Measurements from ENCODE around the gene ARHGAP24. TPM values are rescaled to one million over a fixed set of nuclear protein-coding genes. Genes with fewer than 3 reads are reported as not detected.

Gene ARHGAP24
- total RNA-seq, 1 donor from 2014 or later: 61.1 TPM

GRCh38 chr4:85725721-85726170 lies 250.8 kb downstream of the ARHGAP24 start:
- Histone ChIP-seq H3K27ac (ENCODE audit: low read depth, low read length) (peak overlapping the region; percentile 67), H3K36me3 (ENCODE audit: control insufficient read depth in 3 of 3, insufficient read depth in 3 of 3, low read length in 3 of 3) (no peaks in the 10 kb centered on the region), H3K9ac (ENCODE audit: low read depth in 1 of 3, low read length in 3 of 3) (no peak overlapping the region)

GRCh38 chr4:85726555-85726954 lies 251.6 kb downstream of the ARHGAP24 start:
- no peak overlapping the region for H3K9ac ChIP-seq (ENCODE audit: low read depth in 1 of 3, low read length in 3 of 3)
- no peak overlapping the region for H3K4me3 ChIP-seq (ENCODE audit: low read length in 3 of 3)
- no peaks in the 10 kb centered on the region for H3K36me3 ChIP-seq (ENCODE audit: control insufficient read depth in 3 of 3, insufficient read depth in 3 of 3, low read length in 3 of 3)
- H3K27me3 ChIP-seq (ENCODE audit: control insufficient read depth in 3 of 3, insufficient read depth in 3 of 3, low read length in 3 of 3): no peaks in the 10 kb centered on the region
- H3K9me3 ChIP-seq (ENCODE audit: control insufficient read depth in 3 of 3, low read length in 3 of 3): no peaks in the 10 kb centered on the region
- peaks cover 2 to 12% (median 7%) of the 10 kb centered on the region in 3 donors for H3K4me1 ChIP-seq (ENCODE audit: control insufficient read depth in 3 of 3, insufficient read depth in 3 of 3, low read length in 3 of 3)
- H3K27ac ChIP-seq (ENCODE audit: low read depth, low read length): peak overlapping the region; percentile 67

More at GRCh38 chr4:85725721-85726170, 250.8 kb downstream of the ARHGAP24 start:
- H3K4me3 ChIP-seq (ENCODE audit: low read length in 3 of 3): no peak overlapping the region
- H3K4me1 ChIP-seq (ENCODE audit: control insufficient read depth in 3 of 3, insufficient read depth in 3 of 3, low read length in 3 of 3): peaks cover 2 to 12% (median 7%) of the 10 kb centered on the region in 3 donors
- no peaks in the 10 kb centered on the region for H3K27me3 ChIP-seq (ENCODE audit: control insufficient read depth in 3 of 3, insufficient read depth in 3 of 3, low read length in 3 of 3)
- no peaks in the 10 kb centered on the region for H3K9me3 ChIP-seq (ENCODE audit: control insufficient read depth in 3 of 3, low read length in 3 of 3)

- H3K27ac ChIP-seq (ENCODE audit: low read depth, low read length): no peak overlapping the region
- H3K4me1 ChIP-seq (ENCODE audit: control insufficient read depth in 3 of 3, insufficient read depth in 3 of 3, low read length in 3 of 3): peaks cover 2 to 12% (median 7%) of the 10 kb centered on the region in 3 donors
- H3K4me3 ChIP-seq (ENCODE audit: low read length in 3 of 3): no peak overlapping the region
- H3K36me3 ChIP-seq (ENCODE audit: control insufficient read depth in 3 of 3, insufficient read depth in 3 of 3, low read length in 3 of 3): no peaks in the 10 kb centered on the region
- no peak overlapping the region for H3K9ac ChIP-seq (ENCODE audit: low read depth in 1 of 3, low read length in 3 of 3)
- H3K27me3 ChIP-seq (ENCODE audit: control insufficient read depth in 3 of 3, insufficient read depth in 3 of 3, low read length in 3 of 3): no peaks in the 10 kb centered on the region
- no peaks in the 10 kb centered on the region for H3K9me3 ChIP-seq (ENCODE audit: control insufficient read depth in 3 of 3, low read length in 3 of 3)
Measured at GRCh38 chr4:85728464-85728863, 253.5 kb downstream of the ARHGAP24 start.

- H3K9me3 ChIP-seq (ENCODE audit: control insufficient read depth in 3 of 3, low read length in 3 of 3): no peaks in the 10 kb centered on the region
- no peak overlapping the region for H3K27ac ChIP-seq (ENCODE audit: low read depth, low read length)
- no peaks in the 10 kb centered on the region for H3K4me1 ChIP-seq (ENCODE audit: control insufficient read depth in 3 of 3, insufficient read depth in 3 of 3, low read length in 3 of 3)
- H3K27me3 ChIP-seq (ENCODE audit: control insufficient read depth in 3 of 3, insufficient read depth in 3 of 3, low read length in 3 of 3): no peaks in the 10 kb centered on the region
- H3K9ac ChIP-seq (ENCODE audit: low read depth in 1 of 3, low read length in 3 of 3): no peak overlapping the region
- no peaks in the 10 kb centered on the region for H3K36me3 ChIP-seq (ENCODE audit: control insufficient read depth in 3 of 3, insufficient read depth in 3 of 3, low read length in 3 of 3)
- H3K4me3 ChIP-seq (ENCODE audit: low read length in 3 of 3): no peak overlapping the region
Measured at GRCh38 chr4:85732124-85732523, 257.2 kb downstream of the ARHGAP24 start.

GRCh38 chr4:85733798-85734197 lies 258.8 kb downstream of the ARHGAP24 start:
- Histone ChIP-seq H3K4me3 (ENCODE audit: low read length in 3 of 3) (no peak overlapping the region), H3K9me3 (ENCODE audit: control insufficient read depth in 3 of 3, low read length in 3 of 3) (no peaks in the 10 kb centered on the region), H3K4me1 (ENCODE audit: control insufficient read depth in 3 of 3, insufficient read depth in 3 of 3, low read length in 3 of 3) (no peaks in the 10 kb centered on the region), H3K36me3 (ENCODE audit: control insufficient read depth in 3 of 3, insufficient read depth in 3 of 3, low read length in 3 of 3) (no peaks in the 10 kb centered on the region), H3K27ac (ENCODE audit: low read depth, low read length) (no peak overlapping the region), H3K9ac (ENCODE audit: low read depth in 1 of 3, low read length in 3 of 3) (no peak overlapping the region), H3K27me3 (ENCODE audit: control insufficient read depth in 3 of 3, insufficient read depth in 3 of 3, low read length in 3 of 3) (no peaks in the 10 kb centered on the region)

- no peaks in the 10 kb centered on the region for H3K4me1 ChIP-seq (ENCODE audit: control insufficient read depth in 3 of 3, insufficient read depth in 3 of 3, low read length in 3 of 3)
- no peaks in the 10 kb centered on the region for H3K9me3 ChIP-seq (ENCODE audit: control insufficient read depth in 3 of 3, low read length in 3 of 3)
- no peaks in the 10 kb centered on the region for H3K27me3 ChIP-seq (ENCODE audit: control insufficient read depth in 3 of 3, insufficient read depth in 3 of 3, low read length in 3 of 3)
- no peaks in the 10 kb centered on the region for H3K36me3 ChIP-seq (ENCODE audit: control insufficient read depth in 3 of 3, insufficient read depth in 3 of 3, low read length in 3 of 3)
- H3K4me3 ChIP-seq (ENCODE audit: low read length in 3 of 3): no peak overlapping the region
- no peak overlapping the region for H3K27ac ChIP-seq (ENCODE audit: low read depth, low read length)
- no peak overlapping the region for H3K9ac ChIP-seq (ENCODE audit: low read depth in 1 of 3, low read length in 3 of 3)
Measured at GRCh38 chr4:85734424-85734831, 259.5 kb downstream of the ARHGAP24 start.

- Histone ChIP-seq H3K4me1 (ENCODE audit: control insufficient read depth in 3 of 3, insufficient read depth in 3 of 3, low read length in 3 of 3) (no peaks in the 10 kb centered on the region), H3K9ac (ENCODE audit: low read depth in 1 of 3, low read length in 3 of 3) (no peak overlapping the region), H3K27me3 (ENCODE audit: control insufficient read depth in 3 of 3, insufficient read depth in 3 of 3, low read length in 3 of 3) (no peaks in the 10 kb centered on the region), H3K27ac (ENCODE audit: low read depth, low read length) (peak overlapping the region; percentile 5), H3K36me3 (ENCODE audit: control insufficient read depth in 3 of 3, insufficient read depth in 3 of 3, low read length in 3 of 3) (no peaks in the 10 kb centered on the region), H3K9me3 (ENCODE audit: control insufficient read depth in 3 of 3, low read length in 3 of 3) (no peaks in the 10 kb centered on the region), H3K4me3 (ENCODE audit: low read length in 3 of 3) (no peak overlapping the region)
Measured at GRCh38 chr4:85736571-85736970, 261.6 kb downstream of the ARHGAP24 start.

- H3K9ac ChIP-seq (ENCODE audit: low read depth in 1 of 3, low read length in 3 of 3): no peak overlapping the region
- no peaks in the 10 kb centered on the region for H3K9me3 ChIP-seq (ENCODE audit: control insufficient read depth in 3 of 3, low read length in 3 of 3)
- H3K4me3 ChIP-seq (ENCODE audit: low read length in 3 of 3): no peak overlapping the region
- no peak overlapping the region for H3K27ac ChIP-seq (ENCODE audit: low read depth, low read length)
- H3K27me3 ChIP-seq (ENCODE audit: control insufficient read depth in 3 of 3, insufficient read depth in 3 of 3, low read length in 3 of 3): no peaks in the 10 kb centered on the region
- no peaks in the 10 kb centered on the region for H3K36me3 ChIP-seq (ENCODE audit: control insufficient read depth in 3 of 3, insufficient read depth in 3 of 3, low read length in 3 of 3)
- H3K4me1 ChIP-seq (ENCODE audit: control insufficient read depth in 3 of 3, insufficient read depth in 3 of 3, low read length in 3 of 3): peaks cover 0 to 3% (median 0%) of the 10 kb centered on the region in 3 donors
Measured at GRCh38 chr4:85737254-85737653, 262.3 kb downstream of the ARHGAP24 start.

GRCh38 chr4:85738721-85739120 lies 263.8 kb downstream of the ARHGAP24 start:
- Histone ChIP-seq H3K4me1 (ENCODE audit: control insufficient read depth in 3 of 3, insufficient read depth in 3 of 3, low read length in 3 of 3) (peaks cover 0 to 3% (median 0%) of the 10 kb centered on the region in 3 donors), H3K4me3 (ENCODE audit: low read length in 3 of 3) (no peak overlapping the region), H3K27me3 (ENCODE audit: control insufficient read depth in 3 of 3, insufficient read depth in 3 of 3, low read length in 3 of 3) (no peaks in the 10 kb centered on the region), H3K9ac (ENCODE audit: low read depth in 1 of 3, low read length in 3 of 3) (no peak overlapping the region), H3K36me3 (ENCODE audit: control insufficient read depth in 3 of 3, insufficient read depth in 3 of 3, low read length in 3 of 3) (no peaks in the 10 kb centered on the region), H3K9me3 (ENCODE audit: control insufficient read depth in 3 of 3, low read length in 3 of 3) (no peaks in the 10 kb centered on the region), H3K27ac (ENCODE audit: low read depth, low read length) (no peak overlapping the region)

- Histone ChIP-seq H3K4me1 (ENCODE audit: control insufficient read depth in 3 of 3, insufficient read depth in 3 of 3, low read length in 3 of 3) (peaks cover 0 to 3% (median 0%) of the 10 kb centered on the region in 3 donors), H3K9me3 (ENCODE audit: control insufficient read depth in 3 of 3, low read length in 3 of 3) (no peaks in the 10 kb centered on the region), H3K27ac (ENCODE audit: low read depth, low read length) (no peak overlapping the region), H3K4me3 (ENCODE audit: low read length in 3 of 3) (no peak overlapping the region), H3K9ac (ENCODE audit: low read depth in 1 of 3, low read length in 3 of 3) (no peak overlapping the region), H3K27me3 (ENCODE audit: control insufficient read depth in 3 of 3, insufficient read depth in 3 of 3, low read length in 3 of 3) (no peaks in the 10 kb centered on the region), H3K36me3 (ENCODE audit: control insufficient read depth in 3 of 3, insufficient read depth in 3 of 3, low read length in 3 of 3) (no peaks in the 10 kb centered on the region)
Measured at GRCh38 chr4:85740431-85740861, 265.5 kb downstream of the ARHGAP24 start.
